Measurements from ENCODE around the gene ENPP1.
"Not testable (repeated sequence)": the region's sequence is repeated elsewhere in the genome, so short reads cannot be mapped to it uniquely, and the experiment has no call there.

ENPP1 gene

GRCh38 chr6:131893198-131893597 lies 85.4 kb downstream of the ENPP1 start:
- no peak for TF ChIP-seq CTCF (IDR thresholded peaks at IDR 0.05; ENCODE audit: low read depth, low read length)

GRCh38 chr6:131894493-131895424 lies 86.9 kb downstream of the ENPP1 start:
- no peak for DNase-seq (ENCODE audit: extremely low read depth, low read depth)
- TF ChIP-seq CTCF (IDR thresholded peaks at IDR 0.05; ENCODE audit: low read depth, low read length): no peak

More at GRCh38 chr6:131893198-131893597, 85.4 kb downstream of the ENPP1 start:
- DNase-seq (ENCODE audit: extremely low read depth, low read depth): no peak

GRCh38 chr6:131897050-131897435 lies 89.2 kb downstream of the ENPP1 start:
- TF ChIP-seq CTCF (IDR thresholded peaks at IDR 0.05; ENCODE audit: low read depth, low read length): no peak
- no peak for DNase-seq (ENCODE audit: extremely low read depth, low read depth)

GRCh38 chr6:131897621-131898020 lies 89.8 kb downstream of the ENPP1 start:
- no peak for TF ChIP-seq CTCF (IDR thresholded peaks at IDR 0.05; ENCODE audit: low read depth, low read length)
- no peak for DNase-seq (ENCODE audit: extremely low read depth, low read depth)

- no peak for DNase-seq (ENCODE audit: extremely low read depth, low read depth)
- no peak for TF ChIP-seq CTCF (IDR thresholded peaks at IDR 0.05; ENCODE audit: low read depth, low read length)
Measured at GRCh38 chr6:131898718-131899117, 90.9 kb downstream of the ENPP1 start.

- TF ChIP-seq CTCF (IDR thresholded peaks at IDR 0.05; ENCODE audit: low read depth, low read length): no peak
- no peak for DNase-seq (ENCODE audit: extremely low read depth, low read depth)
Measured at GRCh38 chr6:131900231-131900630, 92.4 kb downstream of the ENPP1 start.

GRCh38 chr6:131901326-131901873 lies 93.6 kb downstream of the ENPP1 start:
- not testable (repeated sequence) for DNase-seq (ENCODE audit: extremely low read depth, low read depth)

GRCh38 chr6:131903734-131904133 lies 95.9 kb downstream of the ENPP1 start:
- DNase-seq (ENCODE audit: extremely low read depth, low read depth): not testable (repeated sequence)

- DNase-seq (ENCODE audit: extremely low read depth, low read depth): not testable (repeated sequence)
Measured at GRCh38 chr6:131908787-131909186, 101.0 kb downstream of the ENPP1 start.
